GM06990 (cell line): ENCODE data around the gene GBA2.

Experiments
- DNase-seq: peaks from one replicate; pipeline ENCODE4 v3.0.0-alpha.2; 2011; ENCODE audit not compliant: insufficient read length; ENCODE audit errors: extremely low read depth
- H3K27me3 ChIP-seq: replicated peaks from 2 replicates; pipeline ENCODE4 v1.6.0; 2011; ENCODE audit warnings: low read length; ENCODE audit not compliant: control insufficient read depth, insufficient read depth
- H3K36me3 ChIP-seq: 2 replicates; pipeline ENCODE4 v1.5.1; 2011; ENCODE audit warnings: low read length; ENCODE audit not compliant: control insufficient read depth, insufficient read depth
- H3K4me3 ChIP-seq: replicated peaks from 2 replicates; pipeline ENCODE4 v1.5.1; 2011; ENCODE audit warnings: low read depth, mild to moderate bottlenecking, control low read depth, low read length
- TF ChIP-seq, protein P1 (sequence below): IDR thresholded peaks from 2 replicates; pipeline ENCODE4 v1.5.1; 2011; ENCODE audit warnings: low read length, control low read depth, mild to moderate bottlenecking, inconsistent platforms; ENCODE audit not compliant: insufficient read depth, poor library complexity, severe bottlenecking

The GBA2 gene

DNA sequence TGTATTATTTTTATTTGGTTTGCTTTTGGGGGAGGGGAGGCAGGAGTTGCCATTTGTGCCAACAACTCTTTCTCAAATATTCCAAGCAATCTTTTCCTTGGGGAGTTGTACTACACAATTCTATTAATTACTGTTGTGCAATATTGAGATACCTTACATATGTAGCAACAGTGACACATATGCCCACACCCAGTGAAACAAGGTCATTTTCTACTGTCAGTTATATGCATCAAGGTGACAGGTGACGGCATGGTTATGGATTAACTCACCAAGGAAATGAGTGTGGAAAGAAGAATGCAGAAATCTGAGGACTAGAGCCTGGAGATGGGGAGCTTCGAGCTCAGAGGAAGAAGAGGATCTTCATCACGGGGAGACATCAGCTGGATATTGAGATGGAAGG lies 22.9 kb upstream of the GBA2 start:
- DNase-seq, result no peak

GRCh38 chr9:35771534-35771933 lies 22.5 kb upstream of the GBA2 start:
- DNase-seq, result no peak
- Histone ChIP-seq H3K36me3 (no peaks in the 10 kb centered on the region), H3K4me3 (no peak overlapping the region), H3K27me3 (no peaks in the 10 kb centered on the region)
- TF ChIP-seq, protein P1, sequence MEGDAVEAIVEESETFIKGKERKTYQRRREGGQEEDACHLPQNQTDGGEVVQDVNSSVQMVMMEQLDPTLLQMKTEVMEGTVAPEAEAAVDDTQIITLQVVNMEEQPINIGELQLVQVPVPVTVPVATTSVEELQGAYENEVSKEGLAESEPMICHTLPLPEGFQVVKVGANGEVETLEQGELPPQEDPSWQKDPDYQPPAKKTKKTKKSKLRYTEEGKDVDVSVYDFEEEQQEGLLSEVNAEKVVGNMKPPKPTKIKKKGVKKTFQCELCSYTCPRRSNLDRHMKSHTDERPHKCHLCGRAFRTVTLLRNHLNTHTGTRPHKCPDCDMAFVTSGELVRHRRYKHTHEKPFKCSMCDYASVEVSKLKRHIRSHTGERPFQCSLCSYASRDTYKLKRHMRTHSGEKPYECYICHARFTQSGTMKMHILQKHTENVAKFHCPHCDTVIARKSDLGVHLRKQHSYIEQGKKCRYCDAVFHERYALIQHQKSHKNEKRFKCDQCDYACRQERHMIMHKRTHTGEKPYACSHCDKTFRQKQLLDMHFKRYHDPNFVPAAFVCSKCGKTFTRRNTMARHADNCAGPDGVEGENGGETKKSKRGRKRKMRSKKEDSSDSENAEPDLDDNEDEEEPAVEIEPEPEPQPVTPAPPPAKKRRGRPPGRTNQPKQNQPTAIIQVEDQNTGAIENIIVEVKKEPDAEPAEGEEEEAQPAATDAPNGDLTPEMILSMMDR, result no peak

More for the DNA sequence above, 22.9 kb upstream of the GBA2 start:
- H3K36me3 ChIP-seq, result no peaks in the 10 kb centered on the region
- TF ChIP-seq, protein P1, result no peak
- H3K4me3 ChIP-seq, result no peak overlapping the region
- H3K27me3 ChIP-seq, result no peaks in the 10 kb centered on the region

GRCh38 chr9:35771075-35771433 lies 22.0 kb upstream of the GBA2 start:
- no peak for DNase-seq
- TF ChIP-seq, protein P1, result no peak
- no peaks in the 10 kb centered on the region for H3K27me3 ChIP-seq
- H3K4me3 ChIP-seq, result no peak overlapping the region
- no peaks in the 10 kb centered on the region for H3K36me3 ChIP-seq

GRCh38 chr9:35769763-35770162 lies 20.7 kb upstream of the GBA2 start:
- TF ChIP-seq, protein P1, result no peak
- Histone ChIP-seq H3K36me3 (no peaks in the 10 kb centered on the region), H3K27me3 (no peaks in the 10 kb centered on the region), H3K4me3 (no peak overlapping the region)
- no peak for DNase-seq

- no peak for DNase-seq
- no peaks in the 10 kb centered on the region for H3K36me3 ChIP-seq
- TF ChIP-seq, protein P1, result no peak
- no peak overlapping the region for H3K4me3 ChIP-seq
- no peaks in the 10 kb centered on the region for H3K27me3 ChIP-seq
These were observed 18.4 kb upstream of the GBA2 start for GRCh38 chr9:35767458-35767857.

- TF ChIP-seq, protein P1, result no peak
- H3K4me3 ChIP-seq, result no peak overlapping the region
- no peak for DNase-seq
These were observed 18.0 kb upstream of the GBA2 start for GRCh38 chr9:35766997-35767396.

More at GRCh38 chr9:35766997-35767396, 18.0 kb upstream of the GBA2 start:
- Histone ChIP-seq H3K27me3 (no peaks in the 10 kb centered on the region), H3K36me3 (no peaks in the 10 kb centered on the region)
